OCI-LY7 (cell line): ENCODE results near the gene KRT81.

ENCODE experiments used
- CTCF ChIP-seq: fragments of 200-600 bp; sonication (generic); conservative IDR thresholded peaks from 2 replicates; pipeline ENCODE4 v1.5.1; 2014; ENCODE audit warnings: mild to moderate bottlenecking, antibody characterized with exemption, low read length, moderate library complexity, mixed read lengths
- EZH2phosphoT487 ChIP-seq: fragments of 200-600 bp; sonication (generic); IDR thresholded peaks from 2 replicates; pipeline ENCODE4 v1.6.1; 2018; ENCODE audit warnings: low read depth, borderline replicate concordance, mild to moderate bottlenecking, mixed run types, antibody characterized with exemption, low read length, moderate library complexity, mixed read lengths

DNA sequence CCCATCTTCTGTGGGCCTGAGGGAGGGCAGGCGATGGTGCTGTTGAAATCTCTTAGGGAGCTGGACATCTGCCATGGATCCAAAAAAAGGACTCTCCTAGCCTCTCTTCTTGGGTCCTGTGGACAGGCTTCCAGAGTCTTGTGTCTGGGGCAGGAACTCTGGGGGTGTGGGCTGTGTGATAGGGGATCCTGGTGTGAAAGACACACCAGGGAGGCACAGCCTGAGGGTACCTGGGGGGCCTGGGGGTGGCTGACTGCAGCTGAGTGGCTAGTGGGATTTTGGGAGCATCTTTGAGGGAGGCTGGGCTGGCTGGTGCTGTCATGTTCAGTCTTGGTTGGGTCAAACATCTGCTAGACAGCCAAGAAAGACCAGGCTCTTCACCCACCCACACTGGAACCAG lies 31.7 kb upstream of the KRT81 start:
- TF ChIP-seq CTCF (no peak), EZH2phosphoT487 (no peak)
